ENCODE results near the gene ANKZF1. TPM values are rescaled to one million over a fixed set of nuclear protein-coding genes. Genes with fewer than 3 reads are reported as not detected.

ANKZF1 gene
- total and polyA plus RNA-seq, 10 of the 15 experiments (the other 5 are each of a cell fraction or from before 2014, with no cell fraction given), result 3.1 to 104 (median 35.0) TPM

- peaks cover 38% of the 10 kb centered on the region for H3K4me1 ChIP-seq (ENCODE audit: control insufficient read depth, insufficient read depth, low read length)
- H2AFZ ChIP-seq (ENCODE audit: control insufficient read depth, low read depth, low read length), result peak overlapping the region; percentile 87
- ChIA-PET SMC1A (ENCODE audit: uncharacterized antibody, unreplicated experiment) (interaction anchor here (0.8 to 2.5 kb wide), 14 partner anchors 10 to 71 kb away, joined by 3 to 16 read pairs (median 6); partner anchors contain the start of genes ABCB6, ANKZF1, ATG9A and CNPPD1), POLR2A (interaction anchor here (0.9 to 3.0 kb wide), 14 partner anchors 10 to 359 kb away, joined by 3 to 31 read pairs (median 10); partner anchors contain the start of genes ABCB6, ANKZF1, ATG9A and CNPPD1), RAD21 (ENCODE audit: unreplicated experiment) (interaction anchor here (1.1 to 2.3 kb wide), 9 partner anchors 9 to 74 kb away, joined by 4 to 20 read pairs (median 5); partner anchors contain the start of genes ANKZF1, ATG9A, DNAJB2 and TUBA4A), CTCF (interaction anchor here (0.9 to 3.4 kb wide), 12 partner anchors 9 to 88 kb away, joined by 3 to 40 read pairs (median 4); partner anchors contain the start of genes ANKZF1, ATG9A, DNAJB2 and TUBA4A)
- DNase-seq (ENCODE audit: low read depth, low spot score), result no peak
- TF ChIP-seq SMAD1 (IDR thresholded peaks at IDR 0.05; ENCODE audit: low read depth, partially characterized antibody) (no peak), SREBF1 (IDR thresholded peaks at IDR 0.05; ENCODE audit: low read length) (no peak), ZNF24 (IDR thresholded peaks at IDR 0.05) (no peak), BMI1 (IDR thresholded peaks at IDR 0.05; ENCODE audit: borderline replicate concordance) (no peak), PBX3 (IDR thresholded peaks at IDR 0.05; ENCODE audit: insufficient replicate concordance, low read depth, low read length) (no peak), GABPA (IDR thresholded peaks at IDR 0.05; ENCODE audit: low read depth) (no peak), SMARCA5 (IDR thresholded peaks at IDR 0.05) (peak; percentile 66; the same call in 1 of the 2 replicates), RELA (IDR thresholded peaks at IDR 0.05; ENCODE audit: borderline replicate concordance, partially characterized antibody) (no peak), BCLAF1 (IDR thresholded peaks at IDR 0.05) (no peak), NR2C1 (IDR thresholded peaks at IDR 0.05) (no peak), ZBED1 (IDR thresholded peaks at IDR 0.05; ENCODE audit: borderline replicate concordance) (no peak), ATF7 (IDR thresholded peaks at IDR 0.05; ENCODE audit: low read depth) (no peak), ZNF384 (IDR thresholded peaks at IDR 0.05; ENCODE audit: borderline replicate concordance, low read depth, low read length) (no peak), NFXL1 (IDR thresholded peaks at IDR 0.05; ENCODE audit: borderline replicate concordance) (0 out of 2 replicates have a peak, but pooled peaks have one; percentile 56), POLR2A (IDR thresholded peaks at IDR 0.05; ENCODE audit: low read depth, low read length) (no peak), ZNF207 (IDR thresholded peaks at IDR 0.05; ENCODE audit: borderline replicate concordance) (no peak), IRF3 (IDR thresholded peaks at IDR 0.05) (no peak)
- H3K27ac ChIP-seq (ENCODE audit: control insufficient read depth, insufficient read depth), result peak overlapping the region; percentile 70
- 0 out of 2 replicates have a peak, but pooled peaks cover under 1% of the 10 kb centered on the region for H4K20me1 ChIP-seq (ENCODE audit: control insufficient read depth, insufficient read depth)
- ATAC-seq, result no peak
- H3K9me3 ChIP-seq (replicated peaks; ENCODE audit: control insufficient read depth, insufficient read depth, low read length), result no peaks in the 10 kb centered on the region
- peak overlapping the region; percentile 77 for H3K9ac ChIP-seq (ENCODE audit: control insufficient read depth, insufficient read depth, low read length)
- in situ Hi-C loops (cut with MboI) (no loop called here), intact Hi-C loops (cut with micrococcal nuclease; ENCODE audit: unreplicated experiment) (no loop called here)
- H3K36me3 ChIP-seq (ENCODE audit: control insufficient read depth in 2 of 2, insufficient read depth in 2 of 2, low read length in 1 of 2), result peaks cover 3 to 12% of the 10 kb centered on the region in 2 experiments
- peak; percentile 31 for FAIRE-seq
- H3K4me2 ChIP-seq (ENCODE audit: control insufficient read depth, insufficient read depth), result peak overlapping the region; percentile 89
- 34% methylated on average over 6 of the region's 6 CpGs for WGBS (ENCODE audit: insufficient coverage, insufficient replicate concordance, low lambda C conversion rate, missing lambda C conversion rate)
- peak overlapping the region; percentile 90 for H3K4me3 ChIP-seq
- H3K27me3 ChIP-seq (replicated peaks in 1 of 2; ENCODE audit: control insufficient read depth in 2 of 2, insufficient read depth in 2 of 2, low read length in 1 of 2), result no peaks in the 10 kb centered on the region
- no TSS peak for BruUV-seq (replicated peaks)
- H3K79me2 ChIP-seq (ENCODE audit: control insufficient read depth, insufficient read depth, low read length), result peaks cover 23% of the 10 kb centered on the region
These were observed 15.2 kb downstream of the ANKZF1 start for GRCh38 chr2:219244789-219245147.
